MM.1S (cell line): ENCODE results near the gene PRMT1.

Experiments used
- DNase-seq: peaks from one replicate; pipeline ENCODE4 v3.0.0-alpha.2; 2015
- H2AFZ ChIP-seq: fragments of 300-600 bp; sonication (generic); 2 replicates; pipeline ENCODE4 v1.6.0; 2016; ENCODE audit warnings: antibody characterized with exemption, low read length
- H3F3A ChIP-seq: fragments of 300-600 bp; sonication (generic); 2 replicates; pipeline ENCODE4 v1.6.1; 2016; ENCODE audit warnings: mild to moderate bottlenecking, antibody characterized with exemption, low read length, moderate library complexity, mixed read lengths; ENCODE audit not compliant: insufficient read depth
- H3K27ac ChIP-seq: fragments of 300-600 bp; sonication (generic); 2 replicates; pipeline ENCODE4 v1.5.1; 2016; ENCODE audit warnings: mild to moderate bottlenecking, low read length
- H3K27me3 ChIP-seq: fragments of 300-600 bp; sonication (generic); replicated peaks from 2 replicates; pipeline ENCODE4 v1.6.0; 2016; ENCODE audit warnings: low read length; ENCODE audit not compliant: insufficient read depth
- H3K36me3 ChIP-seq: fragments of 300-600 bp; sonication (generic); replicated peaks from 2 replicates; pipeline ENCODE4 v1.6.1; 2016; ENCODE audit warnings: mild to moderate bottlenecking, low read length, mixed read lengths; ENCODE audit not compliant: insufficient read depth
- H3K4me1 ChIP-seq: fragments of 300-600 bp; sonication (generic); 2 replicates; pipeline ENCODE4 v1.6.1; 2016; ENCODE audit warnings: low read length, mixed read lengths
- H3K4me2 ChIP-seq: fragments of 300-600 bp; sonication (generic); 2 replicates; pipeline ENCODE4 v1.6.0; 2016; ENCODE audit warnings: low read depth, low read length
- H3K4me3 ChIP-seq: fragments of 300-600 bp; sonication (generic); 2 replicates; pipeline ENCODE4 v1.5.1; 2016; ENCODE audit warnings: low read length, mixed read lengths
- H3K79me2 ChIP-seq: fragments of 300-600 bp; sonication (generic); 2 replicates; pipeline ENCODE4 v1.6.1; 2016; ENCODE audit warnings: mixed run types, low read length, mixed read lengths
- H3K9ac ChIP-seq: fragments of 300-600 bp; sonication (generic); 2 replicates; pipeline ENCODE4 v1.6.1; 2016; ENCODE audit warnings: low read length, mixed read lengths
- H3K9me2 ChIP-seq: fragments of 300-600 bp; sonication (generic); replicated peaks from 2 replicates; pipeline ENCODE4 v1.6.1; 2016; ENCODE audit warnings: mild to moderate bottlenecking, low read length, mixed read lengths; ENCODE audit not compliant: insufficient read depth
- H3K9me3 ChIP-seq: fragments of 300-600 bp; sonication (generic); replicated peaks from 2 replicates; pipeline ENCODE4 v1.6.1; 2016; ENCODE audit warnings: mild to moderate bottlenecking, low read length, mixed read lengths; ENCODE audit not compliant: insufficient read depth
- H4K20me1 ChIP-seq: fragments of 300-600 bp; sonication (generic); 2 replicates; pipeline ENCODE4 v1.6.1; 2016; ENCODE audit warnings: mild to moderate bottlenecking, low read length, moderate library complexity, mixed read lengths; ENCODE audit not compliant: insufficient read depth
- CTCF ChIP-seq: fragments of 300-600 bp; sonication (generic); IDR thresholded peaks from 2 replicates; pipeline ENCODE4 v1.5.1; 2016; ENCODE audit warnings: antibody characterized with exemption, low read length, mixed read lengths
- EZH2 ChIP-seq: fragments of 300-600 bp; sonication (generic); optimal IDR thresholded peaks from 2 replicates; pipeline ENCODE3; 2017; ENCODE audit warnings: low read depth, mild to moderate bottlenecking, antibody characterized with exemption, low read length, mixed read lengths
- EZH2phosphoT487 ChIP-seq: fragments of 300-600 bp; sonication (generic); IDR thresholded peaks from 2 replicates; pipeline ENCODE4 v1.6.1; 2018; ENCODE audit warnings: antibody characterized with exemption, low read length

Gene PRMT1

GRCh38 chr19:49686503-49687088 lies 9.5 kb downstream of the PRMT1 start:
- Histone ChIP-seq H3K4me3 (no peak overlapping the region), H4K20me1 (no peaks in the 10 kb centered on the region), H3K27ac (no peak overlapping the region), H2AFZ (no peak overlapping the region), H3K4me2 (no peak overlapping the region), H3K27me3 (peaks cover 8% of the 10 kb centered on the region), H3K36me3 (peaks cover 6% of the 10 kb centered on the region), H3K9me2 (no peaks in the 10 kb centered on the region), H3K9me3 (no peaks in the 10 kb centered on the region), H3K9ac (no peak overlapping the region), H3K4me1 (no peaks in the 10 kb centered on the region), H3K79me2 (peaks cover 15% of the 10 kb centered on the region), H3F3A (peaks cover 6% of the 10 kb centered on the region; the same call in 1 of the 2 replicates)
- no peak for DNase-seq
- TF ChIP-seq EZH2phosphoT487 (no peak), CTCF (no peak), EZH2 (no peak)

GRCh38 chr19:49687150-49687549 lies 10.1 kb downstream of the PRMT1 start:
- H3K36me3 ChIP-seq = peaks cover 1% of the 10 kb centered on the region

DNA sequence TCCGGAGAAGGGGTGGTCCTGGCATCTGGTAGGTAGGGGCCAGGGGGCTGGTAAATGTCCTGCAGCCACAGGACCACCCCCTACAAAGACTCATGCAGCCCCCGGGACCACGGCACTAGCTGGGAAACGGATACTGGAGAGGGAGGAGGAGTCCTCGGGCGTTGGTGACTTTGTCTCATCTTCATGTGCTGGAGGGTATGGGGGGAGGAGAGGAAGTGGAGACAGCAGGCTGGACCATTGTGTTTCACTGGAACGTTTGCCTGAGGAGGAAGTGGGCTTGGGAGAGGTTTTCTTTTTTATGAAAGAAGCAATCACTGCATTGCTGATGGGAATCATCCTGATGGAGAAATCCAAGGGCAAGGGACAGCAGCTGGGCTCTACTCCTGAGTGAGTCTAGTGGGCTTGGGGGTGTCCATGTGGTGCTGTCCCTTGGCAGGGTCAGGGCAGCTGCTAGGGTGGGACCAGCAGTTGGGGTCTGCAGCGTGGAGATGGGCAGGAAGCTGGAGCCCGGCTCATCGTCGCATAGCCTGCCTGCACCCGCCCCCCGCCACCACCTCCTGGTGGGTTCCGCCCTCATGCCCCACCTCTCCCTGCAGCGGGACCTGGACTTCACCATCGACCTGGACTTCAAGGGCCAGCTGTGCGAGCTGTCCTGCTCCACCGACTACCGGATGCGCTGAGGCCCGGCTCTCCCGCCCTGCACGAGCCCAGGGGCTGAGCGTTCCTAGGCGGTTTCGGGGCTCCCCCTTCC lies 10.7 kb downstream of the PRMT1 start:
- Histone ChIP-seq H2AFZ (no peak overlapping the region), H3K27me3 (peaks cover 10% of the 10 kb centered on the region), H3K4me3 (no peak overlapping the region), H4K20me1 (no peaks in the 10 kb centered on the region), H3K4me1 (no peaks in the 10 kb centered on the region), H3K36me3 (no peaks in the 10 kb centered on the region; the same call in none of the 2 replicates), H3K79me2 (peaks cover 6% of the 10 kb centered on the region), H3K4me2 (no peak overlapping the region), H3K9me2 (no peaks in the 10 kb centered on the region), H3K27ac (no peak overlapping the region), H3F3A (peaks cover 6% of the 10 kb centered on the region; the same call in 1 of the 2 replicates), H3K9me3 (no peaks in the 10 kb centered on the region), H3K9ac (no peak overlapping the region)
- DNase-seq = no peak
- TF ChIP-seq CTCF (no peak), EZH2 (no peak), EZH2phosphoT487 (no peak)

More at GRCh38 chr19:49687150-49687549, 10.1 kb downstream of the PRMT1 start:
- no peak for DNase-seq
- Histone ChIP-seq H3K27ac (no peak overlapping the region), H3F3A (peaks cover 6% of the 10 kb centered on the region; the same call in 1 of the 2 replicates), H3K79me2 (peaks cover 10% of the 10 kb centered on the region), H3K9me3 (no peaks in the 10 kb centered on the region), H3K9ac (no peak overlapping the region), H2AFZ (no peak overlapping the region), H3K4me3 (no peak overlapping the region), H3K4me1 (no peaks in the 10 kb centered on the region), H4K20me1 (no peaks in the 10 kb centered on the region), H3K4me2 (no peak overlapping the region), H3K9me2 (no peaks in the 10 kb centered on the region), H3K27me3 (peaks cover 10% of the 10 kb centered on the region)
- TF ChIP-seq CTCF = no peak
- no peak for TF ChIP-seq EZH2phosphoT487
